SK-N-SH (cell line): Measurements from ENCODE around the gene KRTAP9-4. TPM values are rescaled to one million over a fixed set of nuclear protein-coding genes. Genes with fewer than 3 reads are reported as not detected.

Experiments used
- CTCF ChIA-PET: fragments of 300-600, 350-600 bp; formaldehyde crosslinking; extraction: SDS; loops from one replicate; lab custom pipeline; 2021; lab: Yijun Ruan, JAX
- POLR2A ChIA-PET: fragments of 350-600 bp; sonication (Branson Sonifier 250); formaldehyde crosslinking; extraction: SDS; loops from one replicate; lab custom pipeline; 2020; ENCODE audit warnings: antibody characterized with exemption, inconsistent platforms; lab: Yijun Ruan, JAX
- DNase-seq: peaks from one replicate; pipeline ENCODE4 v3.0.0; 2012
- H2AFZ ChIP-seq: fragments of 200-600 bp; sonication (generic); 2 replicates; pipeline ENCODE4 v1.8.1; 2016; ENCODE audit warnings: antibody characterized with exemption, mild to moderate bottlenecking, low read depth
- H3F3A ChIP-seq: fragments of 200-600 bp; sonication (generic); replicated peaks from 2 replicates; pipeline ENCODE3; 2016; ENCODE audit warnings: antibody characterized with exemption, mild to moderate bottlenecking; ENCODE audit not compliant: insufficient read depth
- H3K27ac ChIP-seq, 2 experiments: fragments of 200-500 bp in 1 of 2; fragments of 200-600 bp in 1 of 2; sonication (Bioruptor generic) in 1 of 2; sonication (generic), shearing (Covaris generic) in 1 of 2; 2 replicates each; pipeline versions ENCODE4 v1.5.1 to v1.6.1; 2014 to 2016; ENCODE audit warnings: low read depth in 2 of 2, inconsistent platforms in 1 of 2, low read length in 1 of 2, mild to moderate bottlenecking in 1 of 2, mixed read lengths in 1 of 2
- H3K27me3 ChIP-seq: fragments of 200-600 bp; sonication (generic), shearing (Covaris generic); 2 replicates; pipeline ENCODE4 v1.6.1; 2016; ENCODE audit warnings: mixed run types; ENCODE audit not compliant: insufficient read depth
- H3K36me3 ChIP-seq, 2 experiments: fragments of 200-500 bp in 1 of 2; fragments of 200-600 bp in 1 of 2; sonication (Bioruptor generic) in 1 of 2; sonication (generic) in 1 of 2; replicated peaks in 1 of 2; 2 replicates each; pipeline versions ENCODE3 to v1.5.1; 2014 to 2016; ENCODE audit warnings: low read length in 1 of 2, mild to moderate bottlenecking in 1 of 2; ENCODE audit not compliant: insufficient read depth in 2 of 2, control insufficient read depth in 1 of 2
- H3K4me1 ChIP-seq, 2 experiments: fragments of 200-500 bp in 1 of 2; fragments of 200-600 bp in 1 of 2; sonication (Bioruptor generic) in 1 of 2; sonication (generic), shearing (Covaris generic) in 1 of 2; 2 replicates each; pipeline versions ENCODE4 v1.5.1 to v1.6.1; 2014 to 2016; ENCODE audit warnings: low read depth in 1 of 2, low read length in 1 of 2, mixed run types in 1 of 2; ENCODE audit not compliant: insufficient read depth in 2 of 2, control insufficient read depth in 1 of 2
- H3K4me2 ChIP-seq: fragments of 200-600 bp; sonication (generic), shearing (Covaris generic); 2 replicates; pipeline ENCODE4 v1.6.1; 2017; ENCODE audit warnings: mixed run types
- H3K4me3 ChIP-seq, 2 experiments: fragments of 200-500 bp in 1 of 2; fragments of 200-600 bp in 1 of 2; sonication (Bioruptor generic) in 1 of 2; sonication (generic), shearing (Covaris generic) in 1 of 2; 2 replicates each; pipeline versions ENCODE4 v1.5.1 to v1.8.1; 2014 to 2016; ENCODE audit warnings: low read depth in 2 of 2, inconsistent platforms in 1 of 2, low read length in 1 of 2, mild to moderate bottlenecking in 1 of 2, mixed read lengths in 1 of 2, moderate library complexity in 1 of 2
- H3K79me2 ChIP-seq: fragments of 200-600 bp; sonication (generic); 2 replicates; pipeline ENCODE4 v1.8.1; 2017; ENCODE audit warnings: mild to moderate bottlenecking; ENCODE audit not compliant: insufficient read depth
- H3K9ac ChIP-seq: fragments of 200-600 bp; sonication (generic); 2 replicates; pipeline ENCODE4 v1.6.1; 2017; ENCODE audit warnings: mixed run types
- H3K9me2 ChIP-seq: fragments of 200-600 bp; sonication (generic); 2 replicates; pipeline ENCODE4 v1.6.1; 2017; ENCODE audit warnings: mixed run types
- H3K9me3 ChIP-seq: fragments of 200-600 bp; sonication (generic); 2 replicates; pipeline ENCODE4 v1.6.1; 2017; ENCODE audit warnings: mixed run types, mild to moderate bottlenecking, moderate library complexity
- H4K20me1 ChIP-seq: fragments of 200-600 bp; sonication (generic); 2 replicates; pipeline ENCODE4 v1.6.1; 2017; ENCODE audit warnings: mild to moderate bottlenecking, mixed run types; ENCODE audit not compliant: insufficient read depth
- CHD2 ChIP-seq: fragments of 150-350 bp; IDR thresholded peaks from 2 replicates; pipeline ENCODE4 v1.6.1; 2018; ENCODE audit warnings: low read length; ENCODE audit not compliant: partially characterized antibody
- EP300 ChIP-seq, 2 experiments: IDR thresholded peaks; 2 replicates each; pipeline versions ENCODE4 v1.4.0 to v1.6.1; 2012; ENCODE audit warnings: borderline replicate concordance in 1 of 2, low read depth in 1 of 2, low read length in 1 of 2
- GATA2 ChIP-seq: sonication (generic); formaldehyde crosslinking; IDR thresholded peaks from 2 replicates; pipeline ENCODE4 v1.5.0; 2020; ENCODE audit warnings: mild to moderate bottlenecking, missing genetic modification reagents
- IRF3 ChIP-seq: fragments of 150-350 bp; IDR thresholded peaks from 2 replicates; pipeline ENCODE4 v1.6.1; 2016; ENCODE audit warnings: mild to moderate bottlenecking, low read depth, low read length
- JUND ChIP-seq: IDR thresholded peaks from 2 replicates; pipeline ENCODE4 v1.4.0; 2012
- MEF2A ChIP-seq: IDR thresholded peaks from 2 replicates; pipeline ENCODE4 v1.4.0; 2012; ENCODE audit warnings: low read depth, borderline replicate concordance
- MXI1 ChIP-seq: IDR thresholded peaks from 2 replicates; pipeline ENCODE4 v1.6.1; 2012; ENCODE audit warnings: mild to moderate bottlenecking, low read depth, low read length, improper control_type of control experiment
- NRF1 ChIP-seq: IDR thresholded peaks from 2 replicates; pipeline ENCODE4 v1.6.1; 2012; ENCODE audit warnings: low read depth, mild to moderate bottlenecking, low read length
- RAD21 ChIP-seq: IDR thresholded peaks from 2 replicates; pipeline ENCODE4 v1.6.1; 2012; ENCODE audit warnings: mild to moderate bottlenecking, low read length
- RCOR1 ChIP-seq: fragments of 150-350 bp; IDR thresholded peaks from 2 replicates; pipeline ENCODE4 v1.6.1; 2017; ENCODE audit warnings: antibody characterized with exemption, low read length
- REST ChIP-seq: IDR thresholded peaks from 2 replicates; pipeline ENCODE4 v1.6.1; 2012; ENCODE audit warnings: mild to moderate bottlenecking, low read depth, low read length, moderate library complexity
- RFX5 ChIP-seq: IDR thresholded peaks from 2 replicates; pipeline ENCODE4 v1.6.1; 2012; ENCODE audit warnings: mild to moderate bottlenecking, improper control_type of control experiment, low read length
- SMC3 ChIP-seq: IDR thresholded peaks from 2 replicates; pipeline ENCODE4 v1.6.1; 2012; ENCODE audit warnings: low read depth, low read length, improper control_type of control experiment
- TCF12 ChIP-seq: IDR thresholded peaks from 2 replicates; pipeline ENCODE4 v1.4.0; 2012
- USF1 ChIP-seq: IDR thresholded peaks from 2 replicates; pipeline ENCODE4 v1.4.0; 2012; ENCODE audit warnings: low read depth, borderline replicate concordance
- USF2 ChIP-seq: fragments of 150-350 bp; IDR thresholded peaks from 2 replicates; pipeline ENCODE4 v1.6.1; 2017; ENCODE audit warnings: antibody characterized with exemption, low read length, low read depth, borderline replicate concordance
- WGBS: methylation state at CpG from one replicate; pipeline ENCODE4 v1.1.6; 2017; ENCODE audit warnings: low lambda C conversion rate; 5-methylcytosine and 5-hydroxymethylcytosine counted together
- polyA plus RNA-seq, 3 experiments: library from polyadenylated mRNA; depleted of rRNA; stranded (reverse); fragments of >200 nt; gene quantifications; 2 replicates each; pipeline ENCODE4 v1.2.3, GENCODE V29; 2012

Gene KRTAP9-4
- polyA plus RNA-seq, 1 of the 3 experiments (the other 2 are of a cell fraction) = not detected

- peaks cover 43% of the 10 kb centered on the region for H3K27me3 ChIP-seq
- POLR2A ChIA-PET = no interaction called here
- no peaks in the 10 kb centered on the region for H3K9me3 ChIP-seq
- H3K79me2 ChIP-seq = no peaks in the 10 kb centered on the region
- H3K9ac ChIP-seq = no peak overlapping the region
- H4K20me1 ChIP-seq = no peaks in the 10 kb centered on the region
- H3K36me3 ChIP-seq = no peaks in the 10 kb centered on the region
- H3F3A ChIP-seq = no peaks in the 10 kb centered on the region
- no peak overlapping the region for H3K27ac ChIP-seq
- H3K4me2 ChIP-seq = no peak overlapping the region
- H2AFZ ChIP-seq = no peak overlapping the region
- CTCF ChIA-PET = no interaction called here
- TF ChIP-seq USF2 (no peak), RFX5 (no peak), RCOR1 (no peak), MEF2A (no peak), SMC3 (no peak), REST (no peak), MXI1 (no peak), EP300 (IDR thresholded peaks at IDR 0.05; ENCODE audit: borderline replicate concordance in 1 of 2, low read depth in 1 of 2, low read length in 1 of 2) (no peak), USF1 (no peak), JUND (no peak), GATA2 (CRISPR knock-in tag) (no peak), NRF1 (no peak)
- TF ChIP-seq, all 33 proteins: peak for 0
- Histone ChIP-seq H3K4me3 (no peak overlapping the region), H3K4me1 (no peaks in the 10 kb centered on the region), H3K9me2 (no peaks in the 10 kb centered on the region)
- 8% methylated on average over 3 of the region's 3 CpGs for WGBS
- DNase-seq = no peak
These were observed 37.6 kb downstream of the KRTAP9-4 start for GRCh38 chr17:41287050-41287449.

GRCh38 chr17:41294016-41294415 lies 44.5 kb downstream of the KRTAP9-4 start:
- Histone ChIP-seq H3K9me2 (no peaks in the 10 kb centered on the region), H3K79me2 (no peaks in the 10 kb centered on the region), H3K4me1 (no peaks in the 10 kb centered on the region), H3K27me3 (peaks cover 55% of the 10 kb centered on the region; the same call in 1 of the 2 replicates), H3F3A (no peaks in the 10 kb centered on the region), H3K9me3 (no peaks in the 10 kb centered on the region), H3K36me3 (no peaks in the 10 kb centered on the region), H3K4me2 (no peak overlapping the region), H2AFZ (no peak overlapping the region), H3K4me3 (no peak overlapping the region), H3K27ac (no peak overlapping the region), H4K20me1 (no peaks in the 10 kb centered on the region), H3K9ac (no peak overlapping the region)
- WGBS = 16% methylated on average over 1 of the region's 1 CpG
- CTCF ChIA-PET = interaction anchor here (1.5 kb wide), 1 partner anchor 19 kb away, joined by 4 read pairs; no protein-coding TSS in a partner anchor
- POLR2A ChIA-PET = no interaction called here
- DNase-seq = no peak
- no peak for TF ChIP-seq USF2
- no peak for TF ChIP-seq TCF12
- no peak for TF ChIP-seq CHD2
- no peak for TF ChIP-seq REST
- TF ChIP-seq RAD21 = no peak
- TF ChIP-seq MEF2A = no peak
- TF ChIP-seq IRF3 = no peak
